ENCODE results near the gene TLCD5. TPM values are rescaled to one million over a fixed set of nuclear protein-coding genes. Genes with fewer than 3 reads are reported as not detected.

The TLCD5 gene
- total RNA-seq, 1 experiment from 2014 or later = 7.8 TPM

DNA sequence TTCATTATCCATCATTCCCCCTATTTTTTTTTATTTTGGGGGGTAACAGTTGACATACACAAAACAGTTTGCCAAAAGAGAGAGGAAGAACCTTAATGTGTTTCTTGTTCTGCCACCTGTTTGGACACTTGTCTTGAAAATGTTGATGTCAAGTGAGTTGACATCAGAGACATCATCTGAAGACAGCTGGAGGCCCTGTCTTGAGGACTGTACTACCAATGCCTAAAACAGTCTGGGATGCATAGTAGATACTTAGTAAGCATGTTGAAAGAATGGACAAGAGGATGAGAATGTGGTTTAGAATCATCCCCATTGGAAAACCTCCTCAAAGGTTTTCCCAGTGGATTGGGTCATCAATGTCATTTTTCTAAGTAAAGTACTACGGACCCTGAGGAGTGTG lies 8.7 kb downstream of the TLCD5 start:
- DNase-seq (ENCODE audit: low read depth, low spot score) = no peak
- in situ Hi-C loops (cut with HindIII; ENCODE audit: low pct_unique_long_range_greater_than_20kb, low sequenced_read_pairs) = no loop called here

DNA sequence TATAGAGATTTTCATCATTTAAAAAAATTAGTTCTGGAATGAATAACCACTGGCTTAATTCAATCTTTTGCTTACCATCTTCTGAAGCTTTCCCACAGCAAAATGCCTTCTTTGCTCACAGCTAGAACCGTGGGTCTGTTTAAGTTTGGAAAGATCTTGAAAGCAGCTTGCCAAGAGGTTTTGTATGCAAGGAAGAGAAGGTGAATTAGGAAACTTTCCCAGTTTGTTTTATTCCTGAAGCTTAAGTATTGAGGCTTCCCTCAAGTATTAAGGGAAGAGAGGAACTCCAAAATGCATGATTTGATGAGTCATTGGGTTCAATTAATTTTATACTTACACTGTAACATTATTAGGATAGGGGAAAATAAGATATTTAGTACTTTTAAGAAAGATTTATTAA lies 9.2 kb downstream of the TLCD5 start:
- in situ Hi-C loops (cut with HindIII; ENCODE audit: low pct_unique_long_range_greater_than_20kb, low sequenced_read_pairs) = no loop called here
- no peak for DNase-seq (ENCODE audit: low read depth, low spot score)

DNA sequence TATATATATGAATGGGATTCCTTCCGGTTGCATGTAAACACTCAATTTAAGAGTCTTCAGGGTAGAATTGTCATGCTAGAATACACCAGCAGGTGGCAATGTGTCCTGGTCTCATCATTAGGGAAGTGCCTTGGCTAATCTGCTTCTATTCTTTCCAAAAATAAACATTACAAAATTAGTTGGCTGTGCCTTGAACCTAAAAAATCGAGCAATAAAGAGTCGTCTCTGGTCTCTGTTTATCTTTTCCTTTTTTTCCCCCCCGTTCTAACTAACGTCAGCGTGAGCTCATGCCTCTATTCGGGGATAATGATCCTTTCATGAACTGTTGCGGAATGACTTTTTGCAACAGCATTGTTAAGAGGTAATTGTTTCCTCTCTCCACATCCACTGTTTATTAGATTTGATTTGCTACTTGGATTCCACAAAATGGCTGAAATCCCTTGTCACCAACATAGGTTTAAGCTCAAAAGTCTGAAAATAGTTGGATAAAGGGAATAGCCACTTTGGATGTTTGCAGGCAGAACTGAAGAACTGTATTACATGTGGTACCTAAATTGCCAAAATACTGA lies 9.9 kb downstream of the TLCD5 start:
- in situ Hi-C loops (cut with HindIII; ENCODE audit: low pct_unique_long_range_greater_than_20kb, low sequenced_read_pairs) = no loop called here

DNA sequence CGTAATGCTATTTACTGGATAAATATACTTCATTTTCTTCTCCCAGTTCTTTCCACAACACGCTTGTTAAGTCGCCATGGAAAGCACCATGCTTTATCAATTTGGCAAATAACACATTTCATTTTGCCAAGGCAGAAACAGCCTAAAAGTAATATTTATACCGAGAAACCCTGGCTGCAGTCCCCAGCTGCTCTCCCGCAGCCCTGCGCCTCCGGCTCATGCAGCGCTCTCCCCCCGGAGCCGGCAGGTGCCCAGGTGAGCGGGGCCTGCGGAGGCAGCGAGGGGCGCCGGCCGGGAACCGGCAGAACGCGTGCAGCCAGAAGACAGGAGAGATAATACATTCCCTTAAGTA lies 10.4 kb downstream of the TLCD5 start:
- in situ Hi-C loops (cut with HindIII; ENCODE audit: low pct_unique_long_range_greater_than_20kb, low sequenced_read_pairs) = no loop called here
- DNase-seq (ENCODE audit: low read depth, low spot score) = no peak

More for the DNA sequence above, 9.9 kb downstream of the TLCD5 start:
- DNase-seq (ENCODE audit: low read depth, low spot score) = peak; percentile 79

DNA sequence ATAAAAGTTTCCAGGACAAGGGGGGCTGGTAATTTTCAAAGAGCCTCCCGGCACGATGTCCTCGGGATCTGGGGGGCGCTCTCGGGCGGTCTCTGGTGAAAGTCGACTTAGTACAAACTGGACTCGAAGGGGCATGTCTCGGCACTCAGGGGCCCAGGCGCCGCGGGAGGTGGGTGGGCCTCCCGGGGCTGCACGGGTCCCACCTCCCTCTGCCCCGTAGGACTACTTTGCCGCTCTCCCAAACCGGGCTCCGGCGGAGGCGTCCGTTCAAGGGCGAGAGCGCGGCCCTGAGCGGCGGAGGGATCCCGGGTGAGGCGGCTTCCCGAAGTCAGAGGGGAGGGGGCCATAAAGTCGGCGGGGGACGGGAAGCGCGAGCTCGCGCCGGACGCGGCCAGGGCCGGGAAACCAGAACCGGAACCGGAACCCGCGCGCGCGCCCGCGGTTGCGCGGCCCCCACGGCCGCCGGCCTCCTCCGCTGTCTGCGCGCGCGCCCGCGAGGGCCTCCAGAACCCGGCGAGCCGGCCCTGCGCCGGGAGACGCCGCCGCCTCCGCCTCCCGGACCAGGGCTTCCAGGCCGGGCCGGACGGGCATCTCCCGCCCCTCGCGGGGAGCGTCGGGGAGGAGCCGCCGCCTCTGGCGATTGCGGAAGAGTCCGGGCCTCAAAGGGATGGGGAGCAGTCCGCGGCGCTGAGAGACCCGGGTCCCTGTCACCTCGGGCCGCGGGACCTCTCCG lies 11.0 kb downstream of the TLCD5 start, which contains the start of gene ARHGEF12:
ARHGEF12 (plus strand) TSS at position 506 of the 733 bp plus-strand sequence. CDS start 831 bp downstream, outside the sequence.
- DNase-seq (ENCODE audit: low read depth, low spot score) = peak; percentile 90
- in situ Hi-C loops (cut with HindIII; ENCODE audit: low pct_unique_long_range_greater_than_20kb, low sequenced_read_pairs) = no loop called here

DNA sequence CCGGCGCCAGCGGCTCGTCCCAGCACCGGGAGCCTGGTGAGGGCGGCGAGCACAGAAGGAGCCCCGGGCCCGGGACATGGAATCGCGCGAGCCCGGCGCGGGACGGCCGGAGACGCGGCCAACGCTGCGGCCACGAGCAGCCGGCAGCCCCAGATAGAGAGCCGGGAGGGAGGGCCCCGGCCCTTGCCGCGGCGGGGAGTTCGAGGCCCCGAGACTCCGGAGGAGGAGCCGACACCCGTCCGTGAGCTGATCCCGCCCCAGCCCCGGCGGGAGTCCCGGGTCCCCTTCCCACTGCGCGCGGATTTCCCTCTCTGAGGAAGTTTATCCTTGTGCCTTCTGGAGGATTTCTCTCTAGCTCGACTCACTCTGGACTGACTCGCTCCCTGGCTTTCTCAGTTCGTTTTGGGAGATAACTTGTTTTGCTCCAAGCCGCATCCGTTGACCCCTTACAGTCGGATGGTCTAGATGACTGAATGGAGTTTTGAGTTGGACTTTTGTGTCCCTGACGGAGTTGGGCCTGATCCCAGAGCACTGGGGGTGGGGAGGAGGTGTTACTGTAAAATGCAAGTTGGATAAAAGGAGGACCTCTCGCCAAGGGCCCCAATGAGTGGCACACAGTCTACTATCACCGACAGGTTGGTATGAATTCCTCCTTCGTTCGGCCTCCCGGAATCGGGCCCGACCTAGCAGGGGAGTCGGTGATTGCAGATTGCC lies 11.7 kb downstream of the TLCD5 start:
- DNase-seq (ENCODE audit: low read depth, low spot score) = peak; percentile 25
- in situ Hi-C loops (cut with HindIII; ENCODE audit: low pct_unique_long_range_greater_than_20kb, low sequenced_read_pairs) = no loop called here

DNA sequence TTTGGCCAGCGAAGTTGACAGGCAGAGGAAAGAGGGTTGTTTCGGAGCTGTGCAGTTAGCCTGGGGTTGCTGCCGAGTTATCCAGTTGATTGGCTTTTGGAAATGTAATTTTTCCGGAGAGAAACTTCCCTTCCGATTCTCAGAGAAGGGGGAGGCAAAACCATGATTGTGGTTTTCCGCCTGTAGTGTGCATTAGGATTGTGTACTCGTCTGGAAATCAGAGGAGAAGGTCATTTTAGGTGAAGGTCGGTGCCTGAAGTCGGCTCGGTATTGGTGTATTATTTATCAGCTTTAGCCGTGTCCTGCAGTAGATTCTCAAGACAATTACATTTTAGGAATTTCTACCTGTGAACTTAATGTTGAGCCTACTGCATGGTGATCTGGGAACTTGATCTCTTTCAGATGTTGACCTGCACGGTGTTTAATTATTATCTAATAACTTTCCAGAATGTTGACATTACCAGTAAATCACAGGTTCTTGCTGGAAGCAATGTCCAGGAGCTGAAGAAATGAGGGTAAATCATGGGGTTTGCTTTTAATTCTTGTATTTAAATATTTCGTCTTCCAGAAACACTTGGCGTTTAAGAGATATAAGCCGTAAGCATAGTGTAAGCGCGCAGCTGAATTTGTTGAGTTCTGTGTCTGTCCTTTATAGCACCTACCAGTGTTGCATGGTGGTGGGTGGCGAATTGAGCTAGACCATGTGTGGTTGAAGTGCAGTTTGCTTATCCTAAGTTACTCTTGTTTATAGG lies 12.4 kb downstream of the TLCD5 start:
- in situ Hi-C loops (cut with HindIII; ENCODE audit: low pct_unique_long_range_greater_than_20kb, low sequenced_read_pairs) = no loop called here
- peak; percentile 38 for DNase-seq (ENCODE audit: low read depth, low spot score)

DNA sequence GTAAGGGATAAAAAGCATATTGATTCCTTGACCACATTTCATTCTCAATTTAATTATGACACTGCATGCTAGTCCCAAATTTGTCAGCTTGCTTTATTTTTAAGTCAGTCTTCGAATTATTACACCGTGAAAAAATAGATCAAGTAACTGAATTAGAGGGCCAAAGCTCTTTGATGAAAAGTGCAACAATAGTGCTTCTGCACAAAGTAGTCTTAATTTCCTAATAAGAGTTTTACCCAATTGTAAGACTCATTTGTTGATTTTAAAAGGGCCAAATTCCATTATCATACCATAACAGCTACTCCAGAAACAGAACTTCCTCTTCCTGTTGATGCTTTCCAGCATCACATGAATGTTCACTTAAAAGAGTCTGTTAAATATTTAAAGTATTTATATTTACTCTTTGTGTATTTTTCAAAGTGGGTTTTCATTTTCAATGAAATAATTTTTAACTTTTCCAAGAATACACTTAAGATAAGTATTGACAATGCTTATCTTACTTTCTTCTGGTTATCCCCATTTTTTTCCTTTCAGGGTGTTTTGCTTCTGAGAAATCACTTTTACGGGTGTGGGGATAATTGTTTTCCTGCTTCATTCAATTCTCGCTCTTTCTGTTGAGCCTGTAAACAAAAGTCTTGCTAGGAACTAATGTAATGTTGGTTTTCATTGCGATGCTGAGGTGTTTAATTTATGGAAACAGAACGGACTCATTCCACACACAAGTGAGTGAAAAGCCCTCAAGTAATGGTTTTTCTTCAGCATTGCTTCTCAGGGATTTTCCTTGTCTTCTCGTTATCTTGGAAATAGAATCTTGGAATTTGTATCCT lies 13.2 kb downstream of the TLCD5 start:
- no peak for DNase-seq (ENCODE audit: low read depth, low spot score)
- in situ Hi-C loops (cut with HindIII; ENCODE audit: low pct_unique_long_range_greater_than_20kb, low sequenced_read_pairs) = no loop called here

DNA sequence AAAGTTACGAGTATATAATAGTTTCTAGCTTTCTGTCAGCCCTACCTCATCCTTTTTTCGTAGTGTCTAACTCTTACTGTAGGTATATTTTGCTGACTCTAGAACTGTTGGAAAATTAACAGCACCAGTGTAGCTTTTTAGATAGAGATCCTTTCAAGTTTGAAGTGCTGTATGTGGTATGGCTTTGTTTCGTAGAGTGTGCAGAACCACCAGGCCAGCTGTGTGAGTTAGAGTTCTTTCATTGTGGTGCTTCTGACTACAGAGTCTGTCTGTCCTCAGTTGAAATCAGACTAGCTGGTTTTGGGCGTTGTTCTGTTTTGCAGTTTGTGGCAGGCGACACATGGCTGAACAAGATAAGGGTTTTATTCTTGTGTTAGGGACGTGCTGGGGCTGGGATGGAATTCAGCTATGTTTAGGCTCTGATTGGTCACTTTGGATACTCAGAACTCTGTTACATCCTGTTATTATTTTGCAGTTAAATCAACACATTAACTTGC lies 14.3 kb downstream of the TLCD5 start:
- DNase-seq (ENCODE audit: low read depth, low spot score) = peak; percentile 73

DNA sequence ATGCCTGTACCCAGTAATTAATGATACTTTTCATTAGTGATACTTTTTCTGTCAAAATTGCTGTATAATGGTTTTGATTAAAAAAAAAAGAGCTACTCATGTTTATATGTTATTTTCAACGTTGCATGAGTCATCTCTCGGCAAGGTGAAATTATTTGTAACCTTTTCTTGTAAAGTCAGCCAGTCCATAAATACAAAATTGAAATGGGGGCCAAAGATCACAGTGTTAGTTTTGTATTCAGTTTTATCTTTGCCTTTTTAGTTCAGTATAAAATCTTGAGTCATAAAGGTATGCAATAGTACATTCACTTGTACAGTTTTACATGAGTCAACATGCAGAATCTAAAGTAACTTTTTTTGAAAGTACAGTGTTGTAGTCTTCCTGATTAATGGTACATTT lies 15.4 kb downstream of the TLCD5 start:
- no peak for DNase-seq (ENCODE audit: low read depth, low spot score)
- in situ Hi-C loops (cut with HindIII; ENCODE audit: low pct_unique_long_range_greater_than_20kb, low sequenced_read_pairs) = no loop called here

More for the DNA sequence above, 14.3 kb downstream of the TLCD5 start:
- in situ Hi-C loops (cut with HindIII; ENCODE audit: low pct_unique_long_range_greater_than_20kb, low sequenced_read_pairs) = no loop called here

DNA sequence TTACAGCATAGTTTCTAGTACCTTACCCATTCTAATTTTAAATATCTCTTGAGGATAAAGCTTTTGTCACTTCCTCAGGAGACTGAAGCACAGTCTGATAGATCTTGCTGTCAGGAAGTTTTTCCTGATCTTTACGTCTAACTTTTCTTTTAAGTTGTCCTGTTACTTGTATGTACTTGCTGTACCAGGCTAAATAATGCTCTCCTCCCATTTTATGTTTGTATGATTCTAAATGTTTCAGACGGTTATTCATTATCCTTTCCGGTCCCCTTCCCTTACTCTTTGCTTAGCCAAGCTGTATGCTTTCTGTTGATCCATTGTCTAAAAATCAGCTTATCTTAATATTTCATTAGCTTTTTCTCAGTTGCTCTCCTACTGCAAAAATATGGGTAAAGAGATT lies 17.1 kb downstream of the TLCD5 start:
- in situ Hi-C loops (cut with HindIII; ENCODE audit: low pct_unique_long_range_greater_than_20kb, low sequenced_read_pairs) = no loop called here
- no peak for DNase-seq (ENCODE audit: low read depth, low spot score)

DNA sequence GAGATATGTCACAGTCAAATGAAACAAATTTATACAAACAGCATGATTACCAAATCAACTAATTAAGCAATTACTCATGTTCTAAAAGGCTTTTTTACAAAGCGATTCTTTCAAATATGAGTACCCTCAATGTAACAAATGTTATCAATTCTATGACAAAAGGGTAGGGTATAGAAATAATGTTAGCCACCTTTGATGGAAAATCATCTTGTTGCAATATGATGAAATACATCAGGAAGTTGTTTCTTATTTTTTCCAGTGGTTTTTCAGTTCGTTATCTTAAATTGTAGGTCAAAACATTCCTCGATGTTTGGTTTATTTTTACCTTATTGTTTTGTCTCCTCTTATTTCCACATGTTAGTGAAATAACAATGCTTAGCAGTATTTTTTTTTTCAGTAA lies 17.6 kb downstream of the TLCD5 start:
- in situ Hi-C loops (cut with HindIII; ENCODE audit: low pct_unique_long_range_greater_than_20kb, low sequenced_read_pairs) = no loop called here
- no peak for DNase-seq (ENCODE audit: low read depth, low spot score)

DNA sequence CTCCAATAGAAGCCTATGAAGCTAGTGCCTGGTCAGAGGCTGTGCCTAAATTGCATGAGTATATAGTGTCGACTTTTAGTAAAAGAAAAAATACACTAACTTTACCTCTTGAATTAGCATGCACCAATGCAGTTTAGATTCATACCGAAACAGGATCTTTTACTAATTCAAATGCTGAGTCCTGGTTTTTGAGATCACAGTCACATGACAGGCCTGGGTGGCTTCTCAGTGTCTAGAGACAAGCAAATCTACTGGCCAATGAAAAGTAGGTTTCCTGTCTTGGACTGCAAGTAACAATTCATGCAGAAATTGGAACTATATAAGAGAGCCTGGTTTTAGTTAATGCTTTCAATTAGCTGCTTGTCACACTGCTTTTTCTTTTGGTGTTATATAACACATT lies 18.3 kb downstream of the TLCD5 start:
- no peak for DNase-seq (ENCODE audit: low read depth, low spot score)
- in situ Hi-C loops (cut with HindIII; ENCODE audit: low pct_unique_long_range_greater_than_20kb, low sequenced_read_pairs) = no loop called here

DNA sequence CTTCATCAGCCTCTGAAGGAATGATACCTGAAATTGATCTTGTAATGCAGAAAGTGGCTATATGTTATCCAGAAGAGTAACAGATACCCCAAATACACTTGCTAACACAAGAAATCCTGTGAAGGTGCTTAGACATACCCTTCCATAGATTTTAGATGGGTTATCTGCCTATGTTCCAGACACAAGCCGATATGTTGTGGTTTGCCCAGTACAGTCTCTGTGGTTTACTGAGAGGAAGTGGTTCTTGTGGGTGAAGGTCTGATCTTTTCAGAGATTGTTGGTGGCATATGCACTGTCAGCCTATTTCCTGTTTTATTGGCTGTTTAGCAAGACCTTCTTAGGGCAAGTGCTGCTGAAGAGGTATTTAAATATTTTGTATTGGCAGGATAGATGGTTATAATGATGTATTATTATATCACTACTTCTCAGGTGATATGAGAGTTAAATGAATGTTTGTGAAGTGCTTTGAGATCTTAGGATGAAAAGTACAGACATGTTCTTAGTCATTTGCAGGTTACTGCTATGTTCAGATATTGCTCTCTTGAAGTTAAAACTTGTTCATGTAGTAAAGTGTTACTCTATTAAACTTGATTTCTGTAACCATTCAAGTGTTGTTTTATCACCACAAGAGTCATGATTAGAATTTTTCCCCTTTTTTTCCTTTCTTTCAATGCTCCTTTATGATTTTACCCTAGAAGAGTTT lies 19.4 kb downstream of the TLCD5 start:
- in situ Hi-C loops (cut with HindIII; ENCODE audit: low pct_unique_long_range_greater_than_20kb, low sequenced_read_pairs) = no loop called here
- peak; percentile 59 for DNase-seq (ENCODE audit: low read depth, low spot score)

DNA sequence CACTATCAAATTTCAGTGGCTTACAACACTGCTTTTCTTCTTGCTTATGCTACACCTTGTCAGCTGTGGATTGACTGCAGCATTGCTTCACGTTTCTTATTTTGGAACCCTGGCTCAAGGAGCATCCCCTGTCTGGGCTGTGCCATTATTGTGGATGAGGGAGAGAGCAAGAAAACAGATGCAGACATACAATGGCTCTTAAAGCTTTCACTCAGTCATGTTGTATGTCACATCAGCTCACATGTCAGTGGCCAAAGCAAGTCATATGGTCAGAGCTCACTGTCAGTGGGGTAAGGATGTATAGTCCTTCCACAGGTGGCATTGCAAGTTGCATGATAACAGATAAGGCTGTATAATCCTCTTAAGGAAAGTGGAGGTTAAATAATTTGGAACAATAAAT lies 21.1 kb downstream of the TLCD5 start:
- DNase-seq (ENCODE audit: low read depth, low spot score) = no peak
- in situ Hi-C loops (cut with HindIII; ENCODE audit: low pct_unique_long_range_greater_than_20kb, low sequenced_read_pairs) = no loop called here

DNA sequence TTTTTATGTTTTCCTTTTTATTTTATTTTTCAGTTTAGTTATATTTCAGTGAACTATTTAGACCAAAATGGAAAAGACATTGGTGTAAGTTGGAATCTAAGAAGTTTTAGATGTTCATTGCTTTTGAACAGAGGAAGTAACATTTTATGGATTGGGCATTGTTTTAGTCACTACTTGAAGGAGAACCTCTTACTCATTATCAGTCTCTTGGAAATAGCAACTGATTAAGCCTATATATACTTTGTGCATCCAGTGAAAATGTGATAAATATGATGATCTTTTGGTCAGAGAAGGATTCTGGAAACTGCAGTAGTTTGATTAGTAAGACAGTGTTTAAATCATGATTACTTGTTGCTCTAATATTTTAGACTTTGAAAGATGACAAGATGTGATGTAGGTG lies 25.5 kb downstream of the TLCD5 start:
- in situ Hi-C loops (cut with HindIII; ENCODE audit: low pct_unique_long_range_greater_than_20kb, low sequenced_read_pairs) = no loop called here
- no peak for DNase-seq (ENCODE audit: low read depth, low spot score)

DNA sequence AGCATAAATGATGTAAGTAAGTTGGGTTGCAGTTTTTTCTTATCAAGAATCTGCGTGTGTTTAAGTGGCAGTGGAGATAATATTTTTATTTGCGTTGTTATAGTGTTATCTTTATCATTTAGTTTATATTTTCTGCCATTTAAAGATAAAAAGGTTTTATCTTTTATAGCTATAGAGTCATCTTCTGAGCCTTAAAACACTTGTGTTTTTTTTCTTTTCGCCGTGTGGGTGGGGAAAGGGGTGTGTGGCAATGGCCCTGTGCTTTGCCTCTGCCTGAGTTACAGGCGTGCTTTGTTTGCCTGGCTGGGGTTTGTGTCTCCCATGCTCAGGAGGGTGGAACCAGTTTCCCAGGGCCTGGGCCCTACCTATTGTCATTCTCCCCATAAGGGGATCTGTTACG lies 27.3 kb downstream of the TLCD5 start:
- no peak for DNase-seq (ENCODE audit: low read depth, low spot score)
- in situ Hi-C loops (cut with HindIII; ENCODE audit: low pct_unique_long_range_greater_than_20kb, low sequenced_read_pairs) = no loop called here
